ENCODE data around the gene ALKBH5. TPM values are rescaled to one million over a fixed set of nuclear protein-coding genes. Genes with fewer than 3 reads are reported as not detected.
A peak's percentile ranks its signal among the peaks of the same experiment; 100 is the strongest.

ALKBH5 gene
- total and polyA plus RNA-seq, 2 experiments from 2014 or later, result 32.2 to 117 TPM

DNA sequence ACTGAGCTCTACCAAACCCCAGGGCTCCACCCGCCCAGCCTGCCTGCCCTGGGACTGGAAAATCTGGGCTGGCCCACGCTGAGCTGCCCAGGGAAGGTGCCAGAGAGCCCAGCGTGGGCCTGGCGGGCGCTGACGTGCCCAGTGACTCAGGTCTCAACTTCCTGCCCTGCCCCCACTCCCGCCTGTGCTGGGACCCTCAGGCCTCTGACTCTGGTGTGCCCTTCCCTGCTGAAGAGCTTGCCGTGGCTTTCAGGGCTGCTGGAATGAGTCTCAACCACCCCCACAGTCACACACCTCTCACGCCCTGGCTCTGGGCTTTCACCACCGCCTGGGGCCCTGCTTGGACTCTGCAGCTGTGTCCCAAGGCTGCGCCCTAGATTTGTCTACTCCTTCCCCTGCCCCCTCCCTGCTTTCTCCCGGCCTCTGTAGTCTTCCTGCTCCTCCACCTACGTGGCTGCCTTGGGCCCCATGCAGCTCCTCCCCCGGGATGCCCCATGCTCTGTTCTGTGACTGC, 52.2 kb downstream of the ALKBH5 start (continued):
- no peak for TF ChIP-seq CREB1 (CRISPR knock-in tag; IDR thresholded peaks at IDR 0.05; ENCODE audit: low read depth)

DNA sequence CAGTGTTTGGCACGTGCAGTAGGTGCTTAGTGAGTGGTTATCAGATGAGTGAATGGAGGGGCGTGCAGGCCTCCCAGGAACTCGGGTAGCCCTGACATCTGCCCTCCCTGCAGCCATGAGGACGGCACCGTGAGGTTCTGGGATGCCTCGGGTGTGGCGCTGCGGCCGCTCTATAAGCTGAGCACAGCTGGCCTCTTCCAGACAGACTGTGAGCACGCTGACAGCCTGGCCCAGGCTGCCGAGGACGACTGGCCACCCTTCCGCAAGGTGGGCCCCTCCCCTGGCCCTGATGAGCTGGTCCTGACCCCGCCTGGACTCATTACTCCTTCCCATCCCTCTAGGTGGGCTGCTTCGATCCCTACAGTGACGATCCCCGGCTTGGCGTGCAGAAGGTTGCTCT, 52.9 kb downstream of the ALKBH5 start:
- ATAC-seq, result no peak
- Mint-ChIP-seq H3K27me3 (ENCODE audit: insufficient read depth, low read depth, poor library complexity) (peaks cover 5% of the 10 kb centered on the region), H3K36me3 (ENCODE audit: low read depth) (peaks cover 39% of the 10 kb centered on the region), H3K27ac (0 out of 2 replicates have a peak overlapping the region, but pooled peaks have one; percentile 26), H3K4me3 (no peak overlapping the region), H3K9me3 (no peaks in the 10 kb centered on the region), H3K4me1 (no peaks in the 10 kb centered on the region)
- TF ChIP-seq ZNF114 (CRISPR knock-in tag; IDR thresholded peaks at IDR 0.05) (no peak), ZNF331 (CRISPR knock-in tag; IDR thresholded peaks at IDR 0.05; ENCODE audit: low read depth) (no peak), POLR2AphosphoS5 (IDR thresholded peaks at IDR 0.05; ENCODE audit: low read depth) (no peak)
- TF ChIP-seq, protein P1, sequence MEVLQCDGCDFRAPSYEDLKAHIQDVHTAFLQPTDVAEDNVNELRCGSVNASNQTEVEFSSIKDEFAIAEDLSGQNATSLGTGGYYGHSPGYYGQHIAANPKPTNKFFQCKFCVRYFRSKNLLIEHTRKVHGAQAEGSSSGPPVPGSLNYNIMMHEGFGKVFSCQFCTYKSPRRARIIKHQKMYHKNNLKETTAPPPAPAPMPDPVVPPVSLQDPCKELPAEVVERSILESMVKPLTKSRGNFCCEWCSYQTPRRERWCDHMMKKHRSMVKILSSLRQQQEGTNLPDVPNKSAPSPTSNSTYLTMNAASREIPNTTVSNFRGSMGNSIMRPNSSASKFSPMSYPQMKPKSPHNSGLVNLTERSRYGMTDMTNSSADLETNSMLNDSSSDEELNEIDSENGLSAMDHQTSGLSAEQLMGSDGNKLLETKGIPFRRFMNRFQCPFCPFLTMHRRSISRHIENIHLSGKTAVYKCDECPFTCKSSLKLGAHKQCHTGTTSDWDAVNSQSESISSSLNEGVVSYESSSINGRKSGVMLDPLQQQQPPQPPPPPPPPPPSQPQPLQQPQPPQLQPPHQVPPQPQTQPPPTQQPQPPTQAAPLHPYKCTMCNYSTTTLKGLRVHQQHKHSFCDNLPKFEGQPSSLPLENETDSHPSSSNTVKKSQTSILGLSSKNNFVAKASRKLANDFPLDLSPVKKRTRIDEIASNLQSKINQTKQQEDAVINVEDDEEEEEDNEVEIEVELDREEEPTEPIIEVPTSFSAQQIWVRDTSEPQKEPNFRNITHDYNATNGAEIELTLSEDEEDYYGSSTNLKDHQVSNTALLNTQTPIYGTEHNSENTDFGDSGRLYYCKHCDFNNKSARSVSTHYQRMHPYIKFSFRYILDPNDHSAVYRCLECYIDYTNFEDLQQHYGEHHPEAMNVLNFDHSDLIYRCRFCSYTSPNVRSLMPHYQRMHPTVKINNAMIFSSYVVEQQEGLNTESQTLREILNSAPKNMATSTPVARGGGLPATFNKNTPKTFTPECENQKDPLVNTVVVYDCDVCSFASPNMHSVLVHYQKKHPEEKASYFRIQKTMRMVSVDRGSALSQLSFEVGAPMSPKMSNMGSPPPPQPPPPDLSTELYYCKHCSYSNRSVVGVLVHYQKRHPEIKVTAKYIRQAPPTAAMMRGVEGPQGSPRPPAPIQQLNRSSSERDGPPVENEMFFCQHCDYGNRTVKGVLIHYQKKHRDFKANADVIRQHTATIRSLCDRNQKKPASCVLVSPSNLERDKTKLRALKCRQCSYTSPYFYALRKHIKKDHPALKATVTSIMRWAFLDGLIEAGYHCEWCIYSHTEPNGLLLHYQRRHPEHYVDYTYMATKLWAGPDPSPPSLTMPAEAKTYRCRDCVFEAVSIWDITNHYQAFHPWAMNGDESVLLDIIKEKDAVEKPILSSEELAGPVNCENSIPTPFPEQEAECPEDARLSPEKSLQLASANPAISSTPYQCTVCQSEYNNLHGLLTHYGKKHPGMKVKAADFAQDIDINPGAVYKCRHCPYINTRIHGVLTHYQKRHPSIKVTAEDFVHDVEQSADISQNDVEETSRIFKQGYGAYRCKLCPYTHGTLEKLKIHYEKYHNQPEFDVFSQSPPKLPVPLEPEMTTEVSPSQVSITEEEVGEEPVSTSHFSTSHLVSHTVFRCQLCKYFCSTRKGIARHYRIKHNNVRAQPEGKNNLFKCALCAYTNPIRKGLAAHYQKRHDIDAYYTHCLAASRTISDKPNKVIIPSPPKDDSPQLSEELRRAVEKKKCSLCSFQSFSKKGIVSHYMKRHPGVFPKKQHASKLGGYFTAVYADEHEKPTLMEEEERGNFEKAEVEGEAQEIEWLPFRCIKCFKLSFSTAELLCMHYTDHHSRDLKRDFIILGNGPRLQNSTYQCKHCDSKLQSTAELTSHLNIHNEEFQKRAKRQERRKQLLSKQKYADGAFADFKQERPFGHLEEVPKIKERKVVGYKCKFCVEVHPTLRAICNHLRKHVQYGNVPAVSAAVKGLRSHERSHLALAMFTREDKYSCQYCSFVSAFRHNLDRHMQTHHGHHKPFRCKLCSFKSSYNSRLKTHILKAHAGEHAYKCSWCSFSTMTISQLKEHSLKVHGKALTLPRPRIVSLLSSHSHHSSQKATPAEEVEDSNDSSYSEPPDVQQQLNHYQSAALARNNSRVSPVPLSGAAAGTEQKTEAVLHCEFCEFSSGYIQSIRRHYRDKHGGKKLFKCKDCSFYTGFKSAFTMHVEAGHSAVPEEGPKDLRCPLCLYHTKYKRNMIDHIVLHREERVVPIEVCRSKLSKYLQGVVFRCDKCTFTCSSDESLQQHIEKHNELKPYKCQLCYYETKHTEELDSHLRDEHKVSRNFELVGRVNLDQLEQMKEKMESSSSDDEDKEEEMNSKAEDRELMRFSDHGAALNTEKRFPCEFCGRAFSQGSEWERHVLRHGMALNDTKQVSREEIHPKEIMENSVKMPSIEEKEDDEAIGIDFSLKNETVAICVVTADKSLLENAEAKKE (CRISPR knock-in tag; IDR thresholded peaks at IDR 0.05), result no peak
- H3K9me2 ChIP-seq (ENCODE audit: insufficient read depth), result no peaks in the 10 kb centered on the region
- peaks cover 6% of the 10 kb centered on the region for H3K79me2 ChIP-seq (replicated peaks; ENCODE audit: insufficient read depth)
- H3F3A ChIP-seq (replicated peaks; ENCODE audit: low read depth), result no peaks in the 10 kb centered on the region
- H4K20me1 ChIP-seq (replicated peaks; ENCODE audit: insufficient read depth), result no peaks in the 10 kb centered on the region; the same call in 1 of the 2 replicates
- no peak overlapping the region for H3K4me2 ChIP-seq
- no peak for DNase-seq (ENCODE audit: low spot score)
- no peaks in the 10 kb centered on the region for H3K27me3 ChIP-seq (ENCODE audit: insufficient read depth)
- 0 out of 2 replicates have a peak, but pooled peaks cover 3% of the 10 kb centered on the region for H3K36me3 ChIP-seq (ENCODE audit: insufficient read depth)
- no peak overlapping the region for H2AFZ ChIP-seq
- H3K4me3 ChIP-seq, result no peak overlapping the region
- no peak overlapping the region for H3K27ac ChIP-seq (ENCODE audit: low read depth)
- H3K4me1 ChIP-seq (ENCODE audit: insufficient read depth), result no peaks in the 10 kb centered on the region

All from GM23338 (cell line).